Glomerular endothelial cell (primary cell): ENCODE data around the gene SLC8B1. TPM values are rescaled to one million over a fixed set of nuclear protein-coding genes. Genes with fewer than 3 reads are reported as not detected.
A peak's percentile ranks its signal among the peaks of the same experiment; 100 is the strongest.
"Not testable (repeated sequence)": the region's sequence is repeated elsewhere in the genome, so short reads cannot be mapped to it uniquely, and the experiment has no call there.

Source experiments
- DNase-seq: peaks from one replicate; pipeline ENCODE4 v3.0.0-alpha.2; 2011; ENCODE audit warnings: low read depth, low spot score; ENCODE audit errors: extremely low read depth
- total RNA-seq: library from RNA; depleted of rRNA; stranded (reverse); fragments of >200 nt; gene quantifications from 2 replicates; pipeline ENCODE4 v1.2.3, GENCODE V29; 2015

Gene SLC8B1
- total RNA-seq, 1 donor from 2014 or later = 23.7 TPM

- peak; percentile 20 for DNase-seq
These were observed 23.6 kb upstream of the SLC8B1 start, which contains the start of gene PLBD2 for GRCh38 chr12:113358381-113359132. PLBD2 (plus strand) TSS chr12:113358587; CDS start chr12:113358601, 14 bp downstream.

GRCh38 chr12:113354192-113354591 lies 19.3 kb upstream of the SLC8B1 start:
- not testable (repeated sequence) for DNase-seq

GRCh38 chr12:113351089-113351488 lies 16.2 kb upstream of the SLC8B1 start:
- DNase-seq = no peak

GRCh38 chr12:113348849-113349536 lies 14.1 kb upstream of the SLC8B1 start:
- DNase-seq = no peak

- DNase-seq = no peak
These were observed 13.0 kb upstream of the SLC8B1 start for GRCh38 chr12:113347892-113348291.

GRCh38 chr12:113347107-113347506 lies 12.2 kb upstream of the SLC8B1 start:
- DNase-seq = no peak

- no peak for DNase-seq
These were observed 11.4 kb upstream of the SLC8B1 start for GRCh38 chr12:113346353-113346752.

GRCh38 chr12:113345318-113345717 lies 10.4 kb upstream of the SLC8B1 start:
- DNase-seq = no peak

GRCh38 chr12:113341535-113341934 lies 6.6 kb upstream of the SLC8B1 start:
- DNase-seq = no peak

- DNase-seq = no peak
These were observed 5.2 kb upstream of the SLC8B1 start for GRCh38 chr12:113340061-113340460.

- DNase-seq = no peak
These were observed 4.6 kb upstream of the SLC8B1 start for GRCh38 chr12:113339540-113339939.

- DNase-seq = no peak
These were observed 778 bp downstream of the SLC8B1 start for GRCh38 chr12:113333877-113334785.

- DNase-seq = no peak
These were observed 1.5 kb downstream of the SLC8B1 start for GRCh38 chr12:113333418-113333750.

GRCh38 chr12:113332688-113333417 lies 2.1 kb downstream of the SLC8B1 start:
- DNase-seq = no peak

GRCh38 chr12:113330505-113330904 lies 4.4 kb downstream of the SLC8B1 start:
- no peak for DNase-seq

GRCh38 chr12:113329791-113330417 lies 5.0 kb downstream of the SLC8B1 start:
- DNase-seq = no peak

GRCh38 chr12:113329022-113329790 lies 5.7 kb downstream of the SLC8B1 start:
- no peak for DNase-seq

GRCh38 chr12:113328368-113328889 lies 6.5 kb downstream of the SLC8B1 start:
- DNase-seq = no peak

GRCh38 chr12:113326775-113327395 lies 8.0 kb downstream of the SLC8B1 start:
- DNase-seq = no peak
